Panc1 (cell line): ENCODE results near the gene ARID1A. TPM values are rescaled to one million over a fixed set of nuclear protein-coding genes. Genes with fewer than 3 reads are reported as not detected.
A peak's percentile ranks its signal among the peaks of the same experiment; 100 is the strongest.

ENCODE experiments used
- ATAC-seq: fragments of 200-7000 bp; cut with Tn5 transposase; 2 replicates; pipeline ENCODE4 v1.9.1; 2020; ENCODE audit warnings: mild to moderate bottlenecking, moderate library complexity
- BruUV-seq: library from RNA; stranded (reverse); fragments of 400-500 nt; replicated peaks from 2 replicates; lab custom pipeline; 2021; lab: Mats Ljungman, UMichigan
- CTCF ChIA-PET: fragments of 300-600 bp; sonication (Branson Sonifier 250); formaldehyde crosslinking; loops from one replicate; lab custom pipeline; 2022; ENCODE audit warnings: antibody characterized with exemption; lab: Charles Lee
- POLR2A ChIA-PET: fragments of 300-600 bp; sonication (Branson Sonifier 250); formaldehyde crosslinking; loops from one replicate; lab custom pipeline; 2022; ENCODE audit warnings: antibody characterized with exemption; lab: Charles Lee
- DNase-seq: peaks from one replicate; pipeline ENCODE4 v3.0.0-alpha.2; 2010; ENCODE audit warnings: low read depth, low spot score
- H3K27ac ChIP-seq: 2 replicates; pipeline ENCODE4 v1.5.1; 2011; ENCODE audit warnings: mild to moderate bottlenecking, low read length, inconsistent platforms
- H3K27me3 ChIP-seq: fragments of 200-500 bp; sonication (Bioruptor generic); 2 replicates; pipeline ENCODE4 v1.6.0; 2014; ENCODE audit warnings: low read length, inconsistent platforms; ENCODE audit not compliant: control insufficient read depth, insufficient read depth
- H3K36me3 ChIP-seq: fragments of 200-500 bp; sonication (Bioruptor generic); 2 replicates; pipeline ENCODE4 v1.5.1; 2014; ENCODE audit warnings: inconsistent platforms, mild to moderate bottlenecking, low read length, moderate library complexity; ENCODE audit not compliant: control insufficient read depth, insufficient read depth
- H3K4me1 ChIP-seq: 2 replicates; pipeline ENCODE4 v1.5.1; 2011; ENCODE audit warnings: inconsistent platforms, mild to moderate bottlenecking, low read length, moderate library complexity; ENCODE audit not compliant: control insufficient read depth, insufficient read depth
- H3K4me3 ChIP-seq, 2 experiments: 2 replicates each; pipeline ENCODE4 v1.5.1; 2011 to 2012; ENCODE audit warnings: low read depth in 2 of 2, low read length in 2 of 2, mild to moderate bottlenecking in 2 of 2, inconsistent platforms in 1 of 2, moderate library complexity in 1 of 2
- H3K9me3 ChIP-seq: fragments of 200-500 bp; sonication (Bioruptor generic); 2 replicates; pipeline ENCODE4 v1.5.1; 2014; ENCODE audit warnings: low read depth, mild to moderate bottlenecking, inconsistent platforms, low read length, moderate library complexity; ENCODE audit not compliant: control insufficient read depth, insufficient read depth
- CTCF ChIP-seq: fragments of 450-650 bp; IDR thresholded peaks from 2 replicates; pipeline ENCODE4 v1.5.1; 2017; ENCODE audit warnings: mild to moderate bottlenecking
- POLR2AphosphoS5 ChIP-seq: IDR thresholded peaks from 2 replicates; pipeline ENCODE4 v1.6.1; 2012; ENCODE audit warnings: mild to moderate bottlenecking, low read depth, low read length, moderate library complexity
- REST ChIP-seq, 2 experiments: IDR thresholded peaks; 2 replicates each; pipeline ENCODE4 v1.6.1; 2011 to 2012; ENCODE audit warnings: low read depth in 2 of 2, control low read depth in 1 of 2, low read length in 1 of 2, mild to moderate bottlenecking in 1 of 2, moderate library complexity in 1 of 2; ENCODE audit not compliant: insufficient read depth in 1 of 2
- SIN3A ChIP-seq: IDR thresholded peaks from 2 replicates; pipeline ENCODE4 v1.6.1; 2012; ENCODE audit warnings: low read depth, mild to moderate bottlenecking, low read length, moderate library complexity, borderline replicate concordance; ENCODE audit not compliant: insufficient read depth
- TCF7L2 ChIP-seq: IDR thresholded peaks from 2 replicates; pipeline ENCODE4 v1.6.1; 2011; ENCODE audit warnings: mild to moderate bottlenecking, low read depth, low read length, inconsistent platforms
- in situ Hi-C: cut with HindIII; loops from 2 replicates; pipeline ENCODE4 v1.10.0; 2016; ENCODE audit warnings: low sequenced_read_pairs, low pct_unique_long_range_greater_than_20kb
- intact Hi-C: fragments of 100-400 bp; cut with micrococcal nuclease; formaldehyde crosslinking; loops from one replicate; pipeline ENCODE4 v1.10.0; 2022; ENCODE audit not compliant: unreplicated experiment
- total RNA-seq: library from RNA; stranded (reverse); gene quantifications from one replicate; pipeline ENCODE4 v1.2.1, GENCODE V29; 2021; ENCODE audit not compliant: unreplicated experiment

ARID1A gene
- total RNA-seq, 1 experiment from 2014 or later, result 110 TPM

DNA sequence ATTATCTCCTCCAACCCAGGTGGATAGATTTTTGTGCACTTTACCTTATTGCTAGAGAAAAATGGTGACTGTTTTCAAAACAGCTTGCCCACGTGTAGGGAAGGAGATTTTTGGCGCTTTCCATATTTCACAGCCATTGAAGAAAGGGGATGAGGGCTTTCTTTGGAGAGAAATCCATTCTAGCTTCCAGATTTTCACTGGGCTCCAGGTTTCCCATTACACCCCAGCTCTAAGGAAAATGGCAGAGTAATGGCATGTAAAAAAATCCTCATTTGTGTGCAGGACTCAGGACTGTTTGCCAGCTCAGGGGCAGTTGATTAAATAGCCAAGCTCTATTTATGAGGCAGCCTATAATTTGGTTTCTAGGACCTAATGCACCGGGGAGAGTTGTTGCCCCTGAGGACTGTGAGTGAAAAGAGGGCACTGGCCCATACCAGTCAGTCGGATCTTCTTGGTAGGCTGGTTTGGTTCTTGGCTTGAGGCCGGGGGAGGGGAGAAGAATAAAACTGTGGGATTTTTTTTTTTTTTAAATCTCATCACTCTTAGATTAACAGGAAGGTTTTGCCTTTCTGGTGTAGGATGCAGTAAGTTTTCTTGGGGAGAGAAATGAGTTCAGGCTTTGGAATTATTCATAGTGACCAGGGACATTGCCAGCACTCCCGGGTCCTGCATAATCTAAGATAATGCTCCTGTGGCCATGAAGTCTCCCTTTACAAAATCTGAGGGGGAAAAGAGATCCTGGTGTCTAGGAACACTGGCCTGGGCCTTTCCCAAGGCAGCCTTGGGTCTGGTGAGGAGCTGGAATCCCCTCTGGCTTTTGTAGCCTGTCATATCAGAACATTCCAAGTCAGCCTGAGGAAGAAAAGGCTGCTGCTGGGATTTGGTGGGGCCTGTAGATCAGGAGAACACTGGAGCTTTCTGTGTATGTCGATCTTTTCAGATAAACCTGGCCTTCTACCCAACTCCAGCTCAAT lies 1.9 kb upstream of the ARID1A start:
- ChIA-PET CTCF (interaction anchor here (0.6 to 2.5 kb wide), 2 partner anchors 12 to 17 kb away, joined by 4 to 12 read pairs; no protein-coding TSS in a partner anchor), POLR2A (interaction anchor here (0.6 to 2.3 kb wide), 7 partner anchors 9 to 695 kb away, joined by 3 to 8 read pairs (median 4); partner anchors contain the start of gene PIGV)
- H3K9me3 ChIP-seq, result no peaks in the 10 kb centered on the region
- in situ Hi-C loops (no loop called here), intact Hi-C loops (no loop called here)
- no peaks in the 10 kb centered on the region; the same call in 1 of the 2 replicates for H3K36me3 ChIP-seq
- ATAC-seq, result no peak
- peak overlapping the region; percentile 53 to 78 for H3K4me3 ChIP-seq
- no TSS peak for BruUV-seq
- TF ChIP-seq CTCF (no peak), REST (IDR thresholded peaks at IDR 0.05; ENCODE audit: insufficient read depth in 1 of 2, low read depth in 2 of 2, low read length in 1 of 2) (no peak)
- H3K4me1 ChIP-seq, result peaks cover 36% of the 10 kb centered on the region
- peak overlapping the region; percentile 100 for H3K27ac ChIP-seq
- H3K27me3 ChIP-seq, result no peaks in the 10 kb centered on the region
- no peak for DNase-seq

GRCh38 chr1:26694638-26695355 lies 1.0 kb upstream of the ARID1A start:
- ChIA-PET POLR2A (interaction anchor here (0.6 to 0.8 kb wide), 3 partner anchors 42 to 318 kb away, joined by 3 to 7 read pairs (median 5); no protein-coding TSS in a partner anchor), CTCF (no interaction called here)
- DNase-seq, result no peak
- peaks cover 44% of the 10 kb centered on the region for H3K4me1 ChIP-seq
- H3K9me3 ChIP-seq, result no peaks in the 10 kb centered on the region
- no peaks in the 10 kb centered on the region for H3K27me3 ChIP-seq
- TF ChIP-seq TCF7L2 (no peak), POLR2AphosphoS5 (no peak), CTCF (no peak), REST (IDR thresholded peaks at IDR 0.05; ENCODE audit: insufficient read depth in 1 of 2, low read depth in 2 of 2, low read length in 1 of 2) (no peak), SIN3A (no peak)
- no peak for ATAC-seq
- H3K27ac ChIP-seq, result peak overlapping the region; percentile 100
- BruUV-seq, result TSS peak; percentile 83
- intact Hi-C loops, result loop anchor here (5.0 kb wide), 1 partner anchor 93 kb away; the partner anchor contains the start of gene PIGV
- no peaks in the 10 kb centered on the region; the same call in 1 of the 2 replicates for H3K36me3 ChIP-seq
- peak overlapping the region; percentile 68 to 80 for H3K4me3 ChIP-seq
- in situ Hi-C loops, result no loop called here
